PC-3 (cell line): Measurements from ENCODE around the gene FBN3. TPM values are rescaled to one million over a fixed set of nuclear protein-coding genes. Genes with fewer than 3 reads are reported as not detected.

ENCODE experiments used
- ATAC-seq: fragments of 200-7000 bp; cut with Tn5 transposase; 2 replicates; pipeline ENCODE4 v1.9.1; 2020; ENCODE audit warnings: mild to moderate bottlenecking, moderate library complexity
- BruUV-seq: library from RNA; stranded (reverse); fragments of 400-500 nt; replicated peaks from 2 replicates; lab custom pipeline; 2021; lab: Mats Ljungman, UMichigan
- CTCF ChIA-PET: fragments of 300-600 bp; sonication (Branson Sonifier 250); formaldehyde crosslinking; loops from one replicate; lab custom pipeline; 2022; ENCODE audit warnings: antibody characterized with exemption; lab: Charles Lee
- POLR2A ChIA-PET: fragments of 300-600 bp; sonication (Branson Sonifier 250); formaldehyde crosslinking; loops from one replicate; lab custom pipeline; 2022; ENCODE audit warnings: antibody characterized with exemption; ENCODE audit not compliant: unreplicated experiment; lab: Charles Lee
- DNase-seq: peaks from one replicate; pipeline ENCODE4 v3.0.0-alpha.2; 2015
- H2AFZ ChIP-seq: fragments of 300-600 bp; sonication (generic); 2 replicates; pipeline ENCODE4 v1.6.0; 2016; ENCODE audit warnings: antibody characterized with exemption, low read length
- H3F3A ChIP-seq: fragments of 300-600 bp; sonication (generic); one replicate; pipeline ENCODE4 v1.6.0; 2017; ENCODE audit warnings: antibody characterized with exemption, low read length, control low read depth, mild to moderate bottlenecking; ENCODE audit not compliant: unreplicated experiment
- H3K27ac ChIP-seq: fragments of 300-600 bp; sonication (generic); 2 replicates; pipeline ENCODE4 v1.5.1; 2016; ENCODE audit warnings: mild to moderate bottlenecking, low read length
- H3K27me3 ChIP-seq: fragments of 300-600 bp; sonication (generic); 2 replicates; pipeline ENCODE4 v1.6.1; 2016; ENCODE audit warnings: low read length, mixed read lengths
- H3K36me3 ChIP-seq: fragments of 300-600 bp; sonication (generic); 2 replicates; pipeline ENCODE4 v1.6.1; 2016; ENCODE audit warnings: low read depth, mixed run types, low read length, mixed read lengths
- H3K4me1 ChIP-seq: fragments of 300-600 bp; sonication (generic); 2 replicates; pipeline ENCODE4 v1.5.1; 2016; ENCODE audit warnings: low read length; ENCODE audit not compliant: insufficient read depth
- H3K4me2 ChIP-seq: fragments of 300-600 bp; sonication (generic); 2 replicates; pipeline ENCODE4 v1.6.0; 2016; ENCODE audit warnings: low read length
- H3K4me3 ChIP-seq: fragments of 300-600 bp; sonication (generic); 2 replicates; pipeline ENCODE4 v1.5.1; 2016; ENCODE audit warnings: mild to moderate bottlenecking, low read length, mixed read lengths
- H3K79me2 ChIP-seq: fragments of 300-600 bp; sonication (generic); 2 replicates; pipeline ENCODE4 v1.6.1; 2017; ENCODE audit warnings: low read length, mixed read lengths
- H3K9ac ChIP-seq: fragments of 300-600 bp; sonication (generic); 2 replicates; pipeline ENCODE4 v1.6.0; 2016; ENCODE audit warnings: mild to moderate bottlenecking, low read length
- H3K9me2 ChIP-seq: fragments of 300-600 bp; sonication (generic); replicated peaks from 2 replicates; pipeline ENCODE4 v1.6.1; 2016; ENCODE audit warnings: mixed run types, low read length, mixed read lengths
- H3K9me3 ChIP-seq: fragments of 300-600 bp; sonication (generic); 2 replicates; pipeline ENCODE4 v1.6.1; 2016; ENCODE audit warnings: low read length, mixed read lengths
- H4K20me1 ChIP-seq: fragments of 300-600 bp; sonication (generic); 2 replicates; pipeline ENCODE4 v1.6.1; 2016; ENCODE audit warnings: low read length, mixed read lengths
- CTCF ChIP-seq: fragments of 300-600 bp; sonication (generic); conservative IDR thresholded peaks from 2 replicates; pipeline ENCODE4 v1.5.1; 2017; ENCODE audit warnings: antibody characterized with exemption, low read depth, mild to moderate bottlenecking, low read length
- EZH2 ChIP-seq: fragments of 300-600 bp; sonication (generic); IDR thresholded peaks from one replicate; pipeline ENCODE4 v1.6.1; 2017; ENCODE audit warnings: antibody characterized with exemption, mild to moderate bottlenecking, low read length; ENCODE audit not compliant: unreplicated experiment
- EZH2phosphoT487 ChIP-seq: fragments of 300-600 bp; sonication (generic); IDR thresholded peaks from 2 replicates; pipeline ENCODE4 v1.6.1; 2018; ENCODE audit warnings: mild to moderate bottlenecking, antibody characterized with exemption, low read length, borderline replicate concordance
- intact Hi-C: fragments of 100-400 bp; cut with micrococcal nuclease; formaldehyde crosslinking; loops from 2 replicates; pipeline ENCODE4 v1.9.0; 2023
- total RNA-seq: library from RNA; depleted of rRNA; stranded (reverse); fragments of >200 nt; gene quantifications from 2 replicates; pipeline ENCODE4 v1.2.3, GENCODE V29; 2014

Gene FBN3
- total RNA-seq, 1 experiment from 2014 or later = under 0.01 TPM

GRCh38 chr19:8127311-8127710 lies 22.1 kb downstream of the FBN3 start:
- no peaks in the 10 kb centered on the region for H4K20me1 ChIP-seq
- H3K4me3 ChIP-seq = no peak overlapping the region
- H2AFZ ChIP-seq = no peak overlapping the region
- H3K27ac ChIP-seq = no peak overlapping the region
- intact Hi-C loops = no loop called here
- DNase-seq (no peak), ATAC-seq (no peak)
- peaks cover 35% of the 10 kb centered on the region for H3K27me3 ChIP-seq
- H3K9me3 ChIP-seq = no peaks in the 10 kb centered on the region
- no peaks in the 10 kb centered on the region for H3K36me3 ChIP-seq
- H3K4me1 ChIP-seq = no peaks in the 10 kb centered on the region
- H3K9me2 ChIP-seq = no peaks in the 10 kb centered on the region
- ChIA-PET POLR2A (interaction anchor here (0.6 kb wide), 1 partner anchor 199 kb away, joined by 30 read pairs; no protein-coding TSS in a partner anchor), CTCF (no interaction called here)
- TF ChIP-seq EZH2 (no peak), CTCF (no peak), EZH2phosphoT487 (no peak)
- H3K79me2 ChIP-seq = no peaks in the 10 kb centered on the region
- H3F3A ChIP-seq = no peaks in the 10 kb centered on the region
- no TSS peak for BruUV-seq
- no peak overlapping the region for H3K4me2 ChIP-seq
- no peak overlapping the region for H3K9ac ChIP-seq

GRCh38 chr19:8126511-8126910 lies 22.9 kb downstream of the FBN3 start:
- H3K9me2 ChIP-seq = no peaks in the 10 kb centered on the region
- DNase-seq = no peak
- TF ChIP-seq EZH2 (no peak), CTCF (no peak), EZH2phosphoT487 (no peak)
- no peaks in the 10 kb centered on the region for H3K4me1 ChIP-seq
- ATAC-seq = no peak
- no peak overlapping the region for H2AFZ ChIP-seq
- no peaks in the 10 kb centered on the region for H3K79me2 ChIP-seq
- H3K9ac ChIP-seq = no peak overlapping the region
- no peak overlapping the region for H3K4me3 ChIP-seq
- no peak overlapping the region for H3K4me2 ChIP-seq
- H3F3A ChIP-seq = no peaks in the 10 kb centered on the region
- peaks cover 28% of the 10 kb centered on the region for H3K27me3 ChIP-seq
- ChIA-PET CTCF (no interaction called here), POLR2A (no interaction called here)
- no peaks in the 10 kb centered on the region for H4K20me1 ChIP-seq
- H3K27ac ChIP-seq = no peak overlapping the region
- H3K36me3 ChIP-seq = no peaks in the 10 kb centered on the region
- BruUV-seq = no TSS peak
- intact Hi-C loops = no loop called here
- no peaks in the 10 kb centered on the region for H3K9me3 ChIP-seq

GRCh38 chr19:8126008-8126407 lies 23.4 kb downstream of the FBN3 start:
- Histone ChIP-seq H3K9ac (no peak overlapping the region), H3K27ac (no peak overlapping the region), H3F3A (no peaks in the 10 kb centered on the region), H3K9me2 (no peaks in the 10 kb centered on the region), H3K9me3 (no peaks in the 10 kb centered on the region), H3K4me2 (no peak overlapping the region), H3K4me1 (no peaks in the 10 kb centered on the region), H3K36me3 (no peaks in the 10 kb centered on the region), H3K4me3 (no peak overlapping the region), H3K79me2 (no peaks in the 10 kb centered on the region), H2AFZ (no peak overlapping the region), H3K27me3 (peaks cover 23% of the 10 kb centered on the region), H4K20me1 (no peaks in the 10 kb centered on the region)
- TF ChIP-seq CTCF (no peak), EZH2phosphoT487 (no peak), EZH2 (no peak)
- intact Hi-C loops = no loop called here
- POLR2A ChIA-PET = no interaction called here
- CTCF ChIA-PET = no interaction called here
- ATAC-seq (no peak), DNase-seq (no peak)
- no TSS peak for BruUV-seq
